WTC11 (cell line): Measurements from ENCODE around the gene SLC4A9. TPM values are rescaled to one million over a fixed set of nuclear protein-coding genes. Genes with fewer than 3 reads are reported as not detected.

ENCODE experiments used
- ATAC-seq: fragments of 200-7000 bp; cut with Tn5 transposase; 2 replicates; pipeline ENCODE4 v1.10.0; 2021; ENCODE audit warnings: mild to moderate bottlenecking, moderate library complexity
- CTCF ChIA-PET: fragments of 300-600 bp; sonication (Branson Sonifier 250); formaldehyde crosslinking; loops from one replicate; lab custom pipeline; 2021; ENCODE audit warnings: antibody characterized with exemption; lab: Charles Lee
- POLR2A ChIA-PET: fragments of 350-600 bp; sonication (Branson Sonifier 250); formaldehyde crosslinking; loops from one replicate; lab custom pipeline; 2021; ENCODE audit warnings: antibody characterized with exemption; lab: Charles Lee
- DNase-seq: peaks from one replicate; pipeline ENCODE4 v3.0.0; 2021; ENCODE audit warnings: low spot score
- H3K27ac Mint-ChIP-seq: 2 replicates; pipeline ENCODE4 v1.8.0; 2021; ENCODE audit warnings: mixed read lengths
- H3K27me3 Mint-ChIP-seq: 2 replicates; pipeline ENCODE4 v1.8.0; 2021; ENCODE audit warnings: low read depth, mild to moderate bottlenecking, moderate library complexity, mixed read lengths
- H3K36me3 Mint-ChIP-seq: 2 replicates; pipeline ENCODE4 v1.8.0; 2021; ENCODE audit warnings: mixed read lengths
- H3K4me1 Mint-ChIP-seq: 2 replicates; pipeline ENCODE4 v1.8.0; 2022; ENCODE audit warnings: mixed read lengths
- H3K4me3 Mint-ChIP-seq: 2 replicates; pipeline ENCODE4 v1.8.0; 2021; ENCODE audit warnings: mild to moderate bottlenecking, moderate library complexity, mixed read lengths
- H3K9me3 Mint-ChIP-seq: 2 replicates; pipeline ENCODE4 v1.8.0; 2021; ENCODE audit warnings: mixed read lengths
- ELF4 ChIP-seq: sonication (generic); formaldehyde crosslinking; IDR thresholded peaks from 2 replicates; pipeline ENCODE4 v1.8.1; 2022; ENCODE audit warnings: low read depth, mild to moderate bottlenecking, moderate library complexity, missing genetic modification reagents
- EMX1 ChIP-seq: fragments of 250-450 bp; sonication (Bioruptor Pico); IDR thresholded peaks from 2 replicates; pipeline ENCODE4 v1.8.0; 2021; ENCODE audit warnings: mild to moderate bottlenecking
- ETV6 ChIP-seq: sonication (generic); formaldehyde crosslinking; IDR thresholded peaks from 2 replicates; pipeline ENCODE4 v1.8.1; 2022; ENCODE audit warnings: mild to moderate bottlenecking, missing genetic modification reagents
- FOXK1 ChIP-seq: sonication (generic); formaldehyde crosslinking; IDR thresholded peaks from 2 replicates; pipeline ENCODE4 v1.8.0; 2022; ENCODE audit warnings: mild to moderate bottlenecking, moderate library complexity, missing genetic modification reagents
- KAT7 ChIP-seq: sonication (generic); formaldehyde crosslinking; IDR thresholded peaks from 2 replicates; pipeline ENCODE4 v1.8.1; 2023; ENCODE audit warnings: missing genetic modification reagents, mild to moderate bottlenecking, borderline replicate concordance
- MXD4 ChIP-seq: fragments of 250-450 bp; sonication (Bioruptor Pico); IDR thresholded peaks from 2 replicates; pipeline ENCODE4 v1.8.0; 2021; ENCODE audit warnings: mild to moderate bottlenecking, moderate library complexity, borderline replicate concordance
- NR2C2 ChIP-seq: sonication (generic); formaldehyde crosslinking; IDR thresholded peaks from 2 replicates; pipeline ENCODE4 v1.8.0; 2022; ENCODE audit warnings: mild to moderate bottlenecking, missing genetic modification reagents
- NR3C1 ChIP-seq: sonication (generic); formaldehyde crosslinking; conservative IDR thresholded peaks from 2 replicates; pipeline ENCODE4 v1.8.1; 2023; ENCODE audit warnings: low read depth, mild to moderate bottlenecking, missing genetic modification reagents
- OVOL2 ChIP-seq: fragments of 250-450 bp; sonication (Bioruptor Pico); IDR thresholded peaks from 2 replicates; pipeline ENCODE4 v1.9.0; 2021; ENCODE audit warnings: mild to moderate bottlenecking, borderline replicate concordance
- PRRX2 ChIP-seq: fragments of 250-450 bp; sonication (Bioruptor Pico); IDR thresholded peaks from 2 replicates; pipeline ENCODE4 v1.8.0; 2021; ENCODE audit warnings: mild to moderate bottlenecking
- TEAD1 ChIP-seq: sonication (generic); formaldehyde crosslinking; IDR thresholded peaks from 2 replicates; pipeline ENCODE4 v1.8.0; 2022; ENCODE audit warnings: mild to moderate bottlenecking, missing genetic modification reagents
- ZNF396 ChIP-seq: fragments of 250-450 bp; sonication (Bioruptor Pico); IDR thresholded peaks from 2 replicates; pipeline ENCODE4 v1.8.0; 2021; ENCODE audit warnings: mild to moderate bottlenecking, moderate library complexity, borderline replicate concordance
- ZNF416 ChIP-seq: fragments of 250-450 bp; sonication (Bioruptor Pico); IDR thresholded peaks from 2 replicates; pipeline ENCODE4 v1.9.0; 2021; ENCODE audit warnings: mild to moderate bottlenecking, inconsistent platforms
- total RNA-seq: library from RNA; stranded (reverse); gene quantifications from 3 replicates; pipeline ENCODE4 v1.2.3, GENCODE V29; 2021
- TF ChIP-seq, protein P1 (sequence below): fragments of 250-450 bp; sonication (Bioruptor Pico); IDR thresholded peaks from 2 replicates; pipeline ENCODE4 v2.1.2; 2022; ENCODE audit warnings: mild to moderate bottlenecking, moderate library complexity
- TF ChIP-seq, protein P2 (sequence below): sonication (generic); formaldehyde crosslinking; IDR thresholded peaks from 2 replicates; pipeline ENCODE4 v1.8.0; 2023; ENCODE audit warnings: missing genetic modification reagents, mild to moderate bottlenecking, borderline replicate concordance
- TF ChIP-seq, protein P3 (sequence below): sonication (generic); formaldehyde crosslinking; IDR thresholded peaks from 2 replicates; pipeline ENCODE4 v1.8.1; 2023; ENCODE audit warnings: mild to moderate bottlenecking, missing genetic modification reagents, moderate library complexity
- TF ChIP-seq, protein P4 (sequence below): sonication (generic); formaldehyde crosslinking; IDR thresholded peaks from 2 replicates; pipeline ENCODE4 v1.8.1; 2023; ENCODE audit warnings: mild to moderate bottlenecking, missing genetic modification reagents
- TF ChIP-seq, protein P5 (sequence below): fragments of 250-450 bp; sonication (Bioruptor Pico); IDR thresholded peaks from 2 replicates; pipeline ENCODE4 v1.9.0; 2021; ENCODE audit warnings: mild to moderate bottlenecking, borderline replicate concordance
- TF ChIP-seq, protein P6 (sequence below): fragments of 250-450 bp; sonication (Bioruptor Pico); IDR thresholded peaks from 2 replicates; pipeline ENCODE4 v1.9.0; 2021; ENCODE audit warnings: mild to moderate bottlenecking

SLC4A9 gene
- total RNA-seq, 1 experiment from 2014 or later: 0.37 TPM

DNA sequence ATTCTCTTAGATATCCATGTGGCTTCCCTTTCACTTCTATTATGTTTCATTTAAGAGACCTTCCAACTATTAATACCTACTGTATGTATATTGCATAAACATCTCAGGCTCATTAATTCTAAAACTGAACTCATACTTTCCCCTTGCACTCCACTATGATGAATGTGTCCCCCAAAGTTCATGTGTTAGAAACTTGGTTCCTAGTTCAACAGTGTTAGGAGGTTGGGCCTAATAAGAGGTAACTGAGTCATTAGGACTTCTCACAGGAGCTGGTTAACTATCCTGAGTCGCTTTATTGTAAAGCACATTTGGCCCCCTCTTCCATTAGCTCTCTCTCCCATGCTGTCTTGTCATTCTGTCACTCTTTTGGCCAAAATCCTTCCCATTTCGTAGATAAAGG is 63.6 kb downstream of the SLC4A9 start:
- CTCF ChIA-PET: no interaction called here
- DNase-seq: no peak
- H3K9me3 Mint-ChIP-seq: peaks cover 4% of the 10 kb centered on the region
- H3K27me3 Mint-ChIP-seq: no peaks in the 10 kb centered on the region; the same call in 1 of the 2 replicates
- POLR2A ChIA-PET: no interaction called here
- peaks cover 22% of the 10 kb centered on the region for H3K4me1 Mint-ChIP-seq
- H3K27ac Mint-ChIP-seq: no peak overlapping the region
- H3K4me3 Mint-ChIP-seq: no peak overlapping the region
- H3K36me3 Mint-ChIP-seq: peaks cover 11% of the 10 kb centered on the region
- TF ChIP-seq ZNF396 (CRISPR knock-in tag) (no peak), ETV6 (no peak), ELF4 (no peak), KAT7 (CRISPR knock-in tag) (no peak), PRRX2 (CRISPR knock-in tag) (no peak), FOXK1 (CRISPR knock-in tag) (no peak), MXD4 (CRISPR knock-in tag) (no peak), NR2C2 (CRISPR knock-in tag) (no peak), EMX1 (no peak), ZNF416 (CRISPR knock-in tag) (no peak), OVOL2 (CRISPR knock-in tag) (no peak), TEAD1 (CRISPR knock-in tag) (no peak), NR3C1 (CRISPR knock-in tag) (no peak)
- TF ChIP-seq, protein P1, sequence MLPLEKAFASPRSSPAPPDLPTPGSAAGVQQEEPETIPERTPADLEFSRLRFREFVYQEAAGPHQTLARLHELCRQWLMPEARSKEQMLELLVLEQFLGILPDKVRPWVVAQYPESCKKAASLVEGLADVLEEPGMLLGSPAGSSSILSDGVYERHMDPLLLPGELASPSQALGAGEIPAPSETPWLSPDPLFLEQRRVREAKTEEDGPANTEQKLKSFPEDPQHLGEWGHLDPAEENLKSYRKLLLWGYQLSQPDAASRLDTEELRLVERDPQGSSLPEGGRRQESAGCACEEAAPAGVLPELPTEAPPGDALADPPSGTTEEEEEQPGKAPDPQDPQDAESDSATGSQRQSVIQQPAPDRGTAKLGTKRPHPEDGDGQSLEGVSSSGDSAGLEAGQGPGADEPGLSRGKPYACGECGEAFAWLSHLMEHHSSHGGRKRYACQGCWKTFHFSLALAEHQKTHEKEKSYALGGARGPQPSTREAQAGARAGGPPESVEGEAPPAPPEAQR (CRISPR knock-in tag): no peak
- TF ChIP-seq, protein P2, sequence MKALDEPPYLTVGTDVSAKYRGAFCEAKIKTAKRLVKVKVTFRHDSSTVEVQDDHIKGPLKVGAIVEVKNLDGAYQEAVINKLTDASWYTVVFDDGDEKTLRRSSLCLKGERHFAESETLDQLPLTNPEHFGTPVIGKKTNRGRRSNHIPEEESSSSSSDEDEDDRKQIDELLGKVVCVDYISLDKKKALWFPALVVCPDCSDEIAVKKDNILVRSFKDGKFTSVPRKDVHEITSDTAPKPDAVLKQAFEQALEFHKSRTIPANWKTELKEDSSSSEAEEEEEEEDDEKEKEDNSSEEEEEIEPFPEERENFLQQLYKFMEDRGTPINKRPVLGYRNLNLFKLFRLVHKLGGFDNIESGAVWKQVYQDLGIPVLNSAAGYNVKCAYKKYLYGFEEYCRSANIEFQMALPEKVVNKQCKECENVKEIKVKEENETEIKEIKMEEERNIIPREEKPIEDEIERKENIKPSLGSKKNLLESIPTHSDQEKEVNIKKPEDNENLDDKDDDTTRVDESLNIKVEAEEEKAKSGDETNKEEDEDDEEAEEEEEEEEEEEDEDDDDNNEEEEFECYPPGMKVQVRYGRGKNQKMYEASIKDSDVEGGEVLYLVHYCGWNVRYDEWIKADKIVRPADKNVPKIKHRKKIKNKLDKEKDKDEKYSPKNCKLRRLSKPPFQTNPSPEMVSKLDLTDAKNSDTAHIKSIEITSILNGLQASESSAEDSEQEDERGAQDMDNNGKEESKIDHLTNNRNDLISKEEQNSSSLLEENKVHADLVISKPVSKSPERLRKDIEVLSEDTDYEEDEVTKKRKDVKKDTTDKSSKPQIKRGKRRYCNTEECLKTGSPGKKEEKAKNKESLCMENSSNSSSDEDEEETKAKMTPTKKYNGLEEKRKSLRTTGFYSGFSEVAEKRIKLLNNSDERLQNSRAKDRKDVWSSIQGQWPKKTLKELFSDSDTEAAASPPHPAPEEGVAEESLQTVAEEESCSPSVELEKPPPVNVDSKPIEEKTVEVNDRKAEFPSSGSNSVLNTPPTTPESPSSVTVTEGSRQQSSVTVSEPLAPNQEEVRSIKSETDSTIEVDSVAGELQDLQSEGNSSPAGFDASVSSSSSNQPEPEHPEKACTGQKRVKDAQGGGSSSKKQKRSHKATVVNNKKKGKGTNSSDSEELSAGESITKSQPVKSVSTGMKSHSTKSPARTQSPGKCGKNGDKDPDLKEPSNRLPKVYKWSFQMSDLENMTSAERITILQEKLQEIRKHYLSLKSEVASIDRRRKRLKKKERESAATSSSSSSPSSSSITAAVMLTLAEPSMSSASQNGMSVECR: no peak
- TF ChIP-seq, protein P3, sequence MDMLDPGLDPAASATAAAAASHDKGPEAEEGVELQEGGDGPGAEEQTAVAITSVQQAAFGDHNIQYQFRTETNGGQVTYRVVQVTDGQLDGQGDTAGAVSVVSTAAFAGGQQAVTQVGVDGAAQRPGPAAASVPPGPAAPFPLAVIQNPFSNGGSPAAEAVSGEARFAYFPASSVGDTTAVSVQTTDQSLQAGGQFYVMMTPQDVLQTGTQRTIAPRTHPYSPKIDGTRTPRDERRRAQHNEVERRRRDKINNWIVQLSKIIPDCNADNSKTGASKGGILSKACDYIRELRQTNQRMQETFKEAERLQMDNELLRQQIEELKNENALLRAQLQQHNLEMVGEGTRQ (CRISPR knock-in tag): no peak
- TF ChIP-seq, protein P4, sequence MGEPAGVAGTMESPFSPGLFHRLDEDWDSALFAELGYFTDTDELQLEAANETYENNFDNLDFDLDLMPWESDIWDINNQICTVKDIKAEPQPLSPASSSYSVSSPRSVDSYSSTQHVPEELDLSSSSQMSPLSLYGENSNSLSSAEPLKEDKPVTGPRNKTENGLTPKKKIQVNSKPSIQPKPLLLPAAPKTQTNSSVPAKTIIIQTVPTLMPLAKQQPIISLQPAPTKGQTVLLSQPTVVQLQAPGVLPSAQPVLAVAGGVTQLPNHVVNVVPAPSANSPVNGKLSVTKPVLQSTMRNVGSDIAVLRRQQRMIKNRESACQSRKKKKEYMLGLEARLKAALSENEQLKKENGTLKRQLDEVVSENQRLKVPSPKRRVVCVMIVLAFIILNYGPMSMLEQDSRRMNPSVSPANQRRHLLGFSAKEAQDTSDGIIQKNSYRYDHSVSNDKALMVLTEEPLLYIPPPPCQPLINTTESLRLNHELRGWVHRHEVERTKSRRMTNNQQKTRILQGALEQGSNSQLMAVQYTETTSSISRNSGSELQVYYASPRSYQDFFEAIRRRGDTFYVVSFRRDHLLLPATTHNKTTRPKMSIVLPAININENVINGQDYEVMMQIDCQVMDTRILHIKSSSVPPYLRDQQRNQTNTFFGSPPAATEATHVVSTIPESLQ: no peak
- TF ChIP-seq, protein P5, sequence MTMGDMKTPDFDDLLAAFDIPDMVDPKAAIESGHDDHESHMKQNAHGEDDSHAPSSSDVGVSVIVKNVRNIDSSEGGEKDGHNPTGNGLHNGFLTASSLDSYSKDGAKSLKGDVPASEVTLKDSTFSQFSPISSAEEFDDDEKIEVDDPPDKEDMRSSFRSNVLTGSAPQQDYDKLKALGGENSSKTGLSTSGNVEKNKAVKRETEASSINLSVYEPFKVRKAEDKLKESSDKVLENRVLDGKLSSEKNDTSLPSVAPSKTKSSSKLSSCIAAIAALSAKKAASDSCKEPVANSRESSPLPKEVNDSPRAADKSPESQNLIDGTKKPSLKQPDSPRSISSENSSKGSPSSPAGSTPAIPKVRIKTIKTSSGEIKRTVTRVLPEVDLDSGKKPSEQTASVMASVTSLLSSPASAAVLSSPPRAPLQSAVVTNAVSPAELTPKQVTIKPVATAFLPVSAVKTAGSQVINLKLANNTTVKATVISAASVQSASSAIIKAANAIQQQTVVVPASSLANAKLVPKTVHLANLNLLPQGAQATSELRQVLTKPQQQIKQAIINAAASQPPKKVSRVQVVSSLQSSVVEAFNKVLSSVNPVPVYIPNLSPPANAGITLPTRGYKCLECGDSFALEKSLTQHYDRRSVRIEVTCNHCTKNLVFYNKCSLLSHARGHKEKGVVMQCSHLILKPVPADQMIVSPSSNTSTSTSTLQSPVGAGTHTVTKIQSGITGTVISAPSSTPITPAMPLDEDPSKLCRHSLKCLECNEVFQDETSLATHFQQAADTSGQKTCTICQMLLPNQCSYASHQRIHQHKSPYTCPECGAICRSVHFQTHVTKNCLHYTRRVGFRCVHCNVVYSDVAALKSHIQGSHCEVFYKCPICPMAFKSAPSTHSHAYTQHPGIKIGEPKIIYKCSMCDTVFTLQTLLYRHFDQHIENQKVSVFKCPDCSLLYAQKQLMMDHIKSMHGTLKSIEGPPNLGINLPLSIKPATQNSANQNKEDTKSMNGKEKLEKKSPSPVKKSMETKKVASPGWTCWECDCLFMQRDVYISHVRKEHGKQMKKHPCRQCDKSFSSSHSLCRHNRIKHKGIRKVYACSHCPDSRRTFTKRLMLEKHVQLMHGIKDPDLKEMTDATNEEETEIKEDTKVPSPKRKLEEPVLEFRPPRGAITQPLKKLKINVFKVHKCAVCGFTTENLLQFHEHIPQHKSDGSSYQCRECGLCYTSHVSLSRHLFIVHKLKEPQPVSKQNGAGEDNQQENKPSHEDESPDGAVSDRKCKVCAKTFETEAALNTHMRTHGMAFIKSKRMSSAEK (CRISPR knock-in tag): no peak
- TF ChIP-seq, protein P6, sequence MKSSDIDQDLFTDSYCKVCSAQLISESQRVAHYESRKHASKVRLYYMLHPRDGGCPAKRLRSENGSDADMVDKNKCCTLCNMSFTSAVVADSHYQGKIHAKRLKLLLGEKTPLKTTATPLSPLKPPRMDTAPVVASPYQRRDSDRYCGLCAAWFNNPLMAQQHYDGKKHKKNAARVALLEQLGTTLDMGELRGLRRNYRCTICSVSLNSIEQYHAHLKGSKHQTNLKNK (CRISPR knock-in tag): no peak
- ATAC-seq: no peak
